Measurements from ENCODE around the gene CRABP1.

Gene CRABP1

GRCh38 chr15:78308422-78309032 lies 31.6 kb upstream of the CRABP1 start:
- DNase-seq (ENCODE audit: extremely low spot score) = peak; percentile 76
- ChIA-PET CTCF (interaction anchor here (0.7 to 3.3 kb wide), 19 partner anchors 9 to 431 kb away, joined by 3 to 26 read pairs (median 4); partner anchors contain the start of gene SKIC8), POLR2A (no interaction called here)
- peak; percentile 71 for TF ChIP-seq CTCF (IDR thresholded peaks at IDR 0.05; ENCODE audit: control extremely low read depth, extremely low read depth, low read depth, missing control alignments)

- POLR2A ChIA-PET = interaction anchor here (0.6 kb wide), 1 partner anchor 12 kb away, joined by 3 read pairs; the partner anchor contains the start of gene SKIC8
- DNase-seq (ENCODE audit: extremely low spot score) = no peak
- no peak for TF ChIP-seq CTCF (IDR thresholded peaks at IDR 0.05; ENCODE audit: control extremely low read depth, extremely low read depth, low read depth, missing control alignments)
- CTCF ChIA-PET = interaction anchor here (0.7 to 3.3 kb wide), 11 partner anchors 10 to 427 kb away, joined by 3 to 26 read pairs (median 4); partner anchors contain the start of gene SKIC8
Observed at GRCh38 chr15:78311292-78311691, 28.9 kb upstream of the CRABP1 start.

- POLR2A ChIA-PET = no interaction called here
- no peak for TF ChIP-seq CTCF (IDR thresholded peaks at IDR 0.05; ENCODE audit: control extremely low read depth, extremely low read depth, low read depth, missing control alignments)
- no peak for DNase-seq (ENCODE audit: extremely low spot score)
- CTCF ChIA-PET = interaction anchor here (1.5 to 1.6 kb wide), 4 partner anchors 9 to 204 kb away, joined by 3 to 8 read pairs (median 4); partner anchors contain the start of gene SKIC8
Observed at GRCh38 chr15:78312536-78312935, 27.6 kb upstream of the CRABP1 start.

DNA sequence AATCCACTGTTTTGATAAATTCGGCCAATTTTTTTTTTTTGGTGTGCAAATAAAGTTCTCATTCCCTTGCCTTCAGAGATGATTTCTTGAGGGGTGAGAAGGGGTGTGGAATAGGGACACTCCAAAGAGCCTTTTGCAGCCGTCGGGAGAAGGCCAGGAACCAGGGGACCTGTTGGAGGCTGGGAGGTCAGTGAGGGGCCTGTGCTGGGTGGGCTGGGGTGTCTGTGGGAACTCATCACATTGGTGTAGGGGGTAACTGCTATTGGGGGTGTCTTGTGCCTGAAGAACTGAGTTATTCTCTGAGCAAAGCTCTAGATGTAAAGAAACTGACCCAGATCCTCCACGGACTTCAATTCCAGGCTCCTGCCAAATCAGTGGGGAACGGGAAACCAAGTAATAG lies 27.2 kb upstream of the CRABP1 start:
- no peak for TF ChIP-seq CTCF (IDR thresholded peaks at IDR 0.05; ENCODE audit: control extremely low read depth, extremely low read depth, low read depth, missing control alignments)
- no peak for DNase-seq (ENCODE audit: extremely low spot score)
- ChIA-PET CTCF (interaction anchor here (1.5 kb wide), 1 partner anchor 14 kb away, joined by 3 read pairs; the partner anchor contains the start of gene SKIC8), POLR2A (no interaction called here)

GRCh38 chr15:78313383-78313782 lies 26.8 kb upstream of the CRABP1 start:
- ChIA-PET CTCF (interaction anchor here (1.5 kb wide), 1 partner anchor 14 kb away, joined by 3 read pairs; the partner anchor contains the start of gene SKIC8), POLR2A (no interaction called here)
- no peak for TF ChIP-seq CTCF (IDR thresholded peaks at IDR 0.05; ENCODE audit: control extremely low read depth, extremely low read depth, low read depth, missing control alignments)
- DNase-seq (ENCODE audit: extremely low spot score) = peak; percentile 11

DNA sequence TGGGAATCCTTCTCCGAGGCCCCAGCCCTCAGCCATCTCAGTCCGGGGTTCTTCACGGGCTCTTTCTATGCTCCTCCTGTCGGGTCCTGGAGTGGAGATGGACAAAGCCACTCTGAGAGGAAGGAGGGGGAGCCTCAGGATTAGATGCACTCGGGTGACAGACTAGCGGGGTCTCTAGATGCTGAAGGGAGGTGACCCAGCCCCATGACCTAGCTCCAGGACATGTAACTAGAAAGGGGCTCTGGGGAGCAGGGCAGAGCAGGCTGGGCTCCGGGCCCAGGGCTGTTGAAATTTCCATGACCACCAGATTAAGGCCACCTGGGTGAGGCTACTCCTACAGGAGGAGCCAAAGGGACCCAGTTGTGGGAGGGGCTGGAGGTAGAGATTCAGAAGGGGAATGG lies 26.0 kb upstream of the CRABP1 start:
- ChIA-PET CTCF (interaction anchor here (1.0 to 1.5 kb wide), 2 partner anchors 13 to 15 kb away, joined by 3 read pairs; partner anchors contain the start of gene SKIC8), POLR2A (no interaction called here)
- no peak for TF ChIP-seq CTCF (IDR thresholded peaks at IDR 0.05; ENCODE audit: control extremely low read depth, extremely low read depth, low read depth, missing control alignments)
- peak; percentile 10 for DNase-seq (ENCODE audit: extremely low spot score)
